Calu3 (cell line): Measurements from ENCODE around the gene MAP3K15. TPM values are rescaled to one million over a fixed set of nuclear protein-coding genes. Genes with fewer than 3 reads are reported as not detected.

Experiments
- BruUV-seq: library from RNA; stranded (reverse); fragments of 400-500 nt; replicated peaks from 2 replicates; lab custom pipeline; 2021; lab: Mats Ljungman, UMichigan
- CTCF ChIA-PET: fragments of 300-600 bp; sonication (Branson Sonifier 250); formaldehyde crosslinking; loops from one replicate; lab custom pipeline; 2022; ENCODE audit warnings: antibody characterized with exemption; lab: Charles Lee
- DNase-seq: peaks from one replicate; pipeline ENCODE4 v3.0.0; 2022
- H3K27ac Mint-ChIP-seq: one replicate; pipeline ENCODE4 v1.8.0; 2022; ENCODE audit warnings: mixed read lengths; ENCODE audit not compliant: unreplicated experiment
- H3K27me3 Mint-ChIP-seq: one replicate; pipeline ENCODE4 v1.8.0; 2022; ENCODE audit warnings: mixed read lengths; ENCODE audit not compliant: unreplicated experiment
- H3K36me3 Mint-ChIP-seq: one replicate; pipeline ENCODE4 v1.8.0; 2022; ENCODE audit warnings: mild to moderate bottlenecking, moderate library complexity, mixed read lengths; ENCODE audit not compliant: insufficient read depth, unreplicated experiment
- H3K4me1 Mint-ChIP-seq: one replicate; pipeline ENCODE4 v1.8.0; 2022; ENCODE audit warnings: mild to moderate bottlenecking, low read depth, mixed read lengths; ENCODE audit not compliant: unreplicated experiment
- H3K4me3 Mint-ChIP-seq: one replicate; pipeline ENCODE4 v1.8.0; 2022; ENCODE audit warnings: mild to moderate bottlenecking, low read depth, moderate library complexity, mixed read lengths; ENCODE audit not compliant: unreplicated experiment
- H3K9me3 Mint-ChIP-seq: one replicate; pipeline ENCODE4 v1.8.0; 2022; ENCODE audit warnings: low read depth, mixed read lengths; ENCODE audit not compliant: unreplicated experiment
- CTCF ChIP-seq: fragments of 200-600 bp; IDR thresholded peaks from one replicate; pipeline ENCODE4 v1.8.0; 2022; ENCODE audit warnings: antibody characterized with exemption; ENCODE audit not compliant: unreplicated experiment
- intact Hi-C: fragments of 100-400 bp; cut with micrococcal nuclease; formaldehyde crosslinking; loops from one replicate; pipeline ENCODE4 v1.10.0; 2022; ENCODE audit not compliant: unreplicated experiment
- total RNA-seq: library from RNA; stranded (reverse); gene quantifications from 2 replicates; pipeline ENCODE4 v1.2.3, GENCODE V29; 2022

MAP3K15 gene
- total RNA-seq, 1 experiment from 2014 or later = 4.8 TPM

- Mint-ChIP-seq H3K36me3 (peaks cover 31% of the 10 kb centered on the region), H3K4me3 (no peak overlapping the region), H3K9me3 (no peaks in the 10 kb centered on the region), H3K4me1 (no peaks in the 10 kb centered on the region), H3K27me3 (no peaks in the 10 kb centered on the region), H3K27ac (no peak overlapping the region)
- no peak for DNase-seq
- CTCF ChIA-PET = no interaction called here
- no peak for TF ChIP-seq CTCF
- intact Hi-C loops = no loop called here
- BruUV-seq = no TSS peak
Measured at GRCh38 chrX:19349264-19349663, 166.0 kb downstream of the MAP3K15 start.

- Mint-ChIP-seq H3K27me3 (no peaks in the 10 kb centered on the region), H3K4me1 (peaks cover 5% of the 10 kb centered on the region), H3K9me3 (no peaks in the 10 kb centered on the region), H3K27ac (no peak overlapping the region), H3K36me3 (peaks cover 32% of the 10 kb centered on the region), H3K4me3 (no peak overlapping the region)
- intact Hi-C loops = no loop called here
- no peak for TF ChIP-seq CTCF
- CTCF ChIA-PET = no interaction called here
- no peak for DNase-seq
- BruUV-seq = no TSS peak
Measured at GRCh38 chrX:19347916-19348315, 167.4 kb downstream of the MAP3K15 start.

GRCh38 chrX:19344661-19345060 is 170.6 kb downstream of the MAP3K15 start:
- Mint-ChIP-seq H3K4me3 (peak overlapping the region; percentile 78), H3K27ac (no peak overlapping the region)

GRCh38 chrX:19343535-19344408 is 171.5 kb downstream of the MAP3K15 start, which contains the start of gene PDHA1:
TSS of gene PDHA1 (plus strand) at chrX:19343927. CDS start at chrX:19344038, 111 bp downstream.
- intact Hi-C loops = no loop called here
- peak; percentile 95 for DNase-seq
- H3K9me3 Mint-ChIP-seq = no peaks in the 10 kb centered on the region
- H3K4me1 Mint-ChIP-seq = peaks cover 17% of the 10 kb centered on the region
- H3K36me3 Mint-ChIP-seq = peaks cover 14% of the 10 kb centered on the region
- H3K27me3 Mint-ChIP-seq = no peaks in the 10 kb centered on the region
- peak within 1 kb of the TSS; percentile 79 for H3K27ac Mint-ChIP-seq
- H3K4me3 Mint-ChIP-seq = peak within 1 kb of the TSS; percentile 78
- no peak for TF ChIP-seq CTCF
- CTCF ChIA-PET = no interaction called here
- no TSS peak for BruUV-seq

More at GRCh38 chrX:19344661-19345060, 170.6 kb downstream of the MAP3K15 start:
- intact Hi-C loops = no loop called here
- Mint-ChIP-seq H3K9me3 (no peaks in the 10 kb centered on the region), H3K36me3 (peaks cover 14% of the 10 kb centered on the region), H3K27me3 (no peaks in the 10 kb centered on the region), H3K4me1 (peaks cover 17% of the 10 kb centered on the region)
- BruUV-seq = TSS peak; percentile 43
- no peak for TF ChIP-seq CTCF
- CTCF ChIA-PET = interaction anchor here (0.5 to 0.6 kb wide), 2 partner anchors 146 to 179 kb away, joined by 3 to 6 read pairs; no protein-coding TSS in a partner anchor
- DNase-seq = no peak
